DMS153 treated with DMSO at 0.1 percent for 48 hours (cell line): Measurements from ENCODE around the gene FAM83F.

ENCODE experiments used
- DNase-seq: peaks from one replicate; lab custom pipeline; 2025; ENCODE audit not compliant: unreplicated experiment; lab: John Stamatoyannopoulos, UW

FAM83F gene

DNA sequence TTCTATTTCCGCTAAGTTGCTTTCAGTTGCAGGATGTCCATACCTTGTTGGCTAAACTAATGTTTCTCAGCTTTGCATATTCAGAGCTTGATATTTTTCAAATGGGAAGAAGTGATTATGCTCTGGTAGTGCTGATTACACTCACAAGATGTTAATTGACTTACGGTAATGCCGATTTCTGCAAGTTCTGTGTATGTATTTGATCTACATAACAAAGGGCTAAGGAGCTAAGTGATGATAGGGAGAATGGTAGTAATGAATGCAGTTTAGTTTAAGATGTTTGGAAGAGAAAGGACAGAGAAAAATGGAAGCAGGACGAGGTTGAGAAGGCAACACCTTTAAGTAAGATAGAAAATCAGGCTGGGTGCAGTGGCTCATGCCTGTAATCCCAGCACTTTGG, 61.4 kb downstream of the FAM83F start:
- no peak for DNase-seq

DNA sequence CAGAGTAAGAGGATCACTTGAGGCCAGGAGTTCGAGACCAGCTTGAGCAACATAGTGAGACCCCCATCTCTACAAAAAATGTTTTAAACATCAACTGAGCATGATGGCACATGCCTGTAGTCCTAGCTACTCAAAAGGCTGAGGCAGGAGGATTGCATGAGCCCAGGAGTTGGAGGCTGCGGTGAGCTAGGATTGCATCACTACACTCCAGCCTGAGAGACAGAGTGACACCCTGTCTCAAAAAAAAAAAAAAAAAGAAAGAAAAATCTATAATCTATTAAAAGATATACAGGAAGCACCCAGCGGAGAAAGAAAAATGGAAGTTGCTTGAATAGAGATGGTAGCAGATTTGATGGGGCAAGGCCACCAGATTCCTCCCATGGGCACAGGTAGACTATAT, 61.8 kb downstream of the FAM83F start:
- DNase-seq, result no peak

DNA sequence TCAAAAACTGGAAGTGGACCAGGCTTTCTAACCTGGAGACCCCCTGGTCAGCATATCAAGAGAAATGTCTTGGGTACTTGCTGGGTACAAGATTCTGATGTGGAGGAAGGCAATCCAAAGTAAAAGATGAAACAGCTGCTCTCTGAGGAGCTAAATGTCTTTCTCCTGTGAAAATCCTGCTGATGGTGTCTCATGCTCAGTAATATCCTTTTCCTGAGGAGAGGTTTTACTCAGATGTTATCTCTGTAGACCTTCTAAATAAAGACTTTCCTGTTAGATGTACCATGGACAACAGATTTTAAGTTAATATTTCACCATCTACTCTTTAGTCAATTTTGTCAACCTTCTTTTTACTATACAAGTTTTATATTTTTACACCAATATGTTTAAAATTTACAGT, 62.9 kb downstream of the FAM83F start:
- no peak for DNase-seq

DNA sequence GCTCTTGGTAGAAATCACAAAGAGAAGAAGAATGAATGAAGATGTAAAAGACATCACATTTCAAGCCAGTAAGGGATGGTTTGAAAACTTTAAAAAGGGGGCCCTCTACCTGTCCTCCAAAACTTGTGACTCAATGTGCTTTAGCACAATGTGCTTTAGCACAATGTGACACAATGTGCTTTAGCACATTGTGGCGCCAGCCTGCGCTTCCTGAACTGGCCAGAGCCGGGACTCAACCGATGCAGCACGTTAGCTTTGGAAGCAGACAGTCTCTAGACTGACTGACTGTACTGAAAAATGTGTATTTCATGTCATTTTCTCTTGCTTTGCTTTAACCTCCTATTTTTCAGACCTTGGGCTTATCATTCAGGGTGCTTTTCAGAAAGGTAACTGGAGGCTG, 63.5 kb downstream of the FAM83F start:
- DNase-seq, result no peak

DNA sequence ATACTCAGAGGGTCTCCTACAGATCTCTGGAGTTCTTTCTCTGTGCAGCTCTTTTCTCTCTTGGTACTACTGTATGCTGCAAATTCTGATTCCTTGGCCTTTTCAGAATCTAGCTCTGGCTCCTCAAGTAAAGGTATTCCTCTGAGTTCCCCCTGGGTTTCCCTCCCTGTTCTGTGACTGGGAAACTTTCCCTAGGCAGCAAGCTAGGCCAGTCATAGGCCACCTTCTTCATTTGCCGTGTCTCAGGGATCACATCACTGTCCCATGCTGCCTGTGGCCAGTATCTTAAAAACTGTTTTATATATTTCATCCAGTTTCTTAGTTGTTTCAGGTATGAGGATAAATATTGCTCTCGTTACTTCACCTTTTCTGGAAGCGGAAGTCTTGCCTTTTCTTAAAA, 71.2 kb downstream of the FAM83F start:
- DNase-seq, result no peak

DNA sequence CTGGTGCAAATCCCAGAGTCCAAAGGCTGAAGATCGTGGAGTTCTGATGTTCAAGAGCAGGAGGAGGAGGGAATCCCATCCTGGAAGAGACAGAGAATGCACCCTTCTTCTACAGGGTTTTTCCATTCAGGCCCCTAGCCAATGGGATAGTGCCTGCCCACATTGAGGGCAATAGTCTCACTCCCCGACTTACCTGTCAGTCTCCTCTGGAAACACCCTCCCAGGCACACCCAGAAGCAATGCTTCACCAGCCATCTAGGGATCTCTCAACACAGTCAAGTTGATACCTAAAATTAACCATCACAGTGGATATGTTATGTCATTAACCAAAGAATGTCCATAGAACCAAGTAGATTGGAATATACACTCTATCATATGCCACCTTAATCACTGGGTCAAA, 72.9 kb downstream of the FAM83F start:
- DNase-seq, result no peak

DNA sequence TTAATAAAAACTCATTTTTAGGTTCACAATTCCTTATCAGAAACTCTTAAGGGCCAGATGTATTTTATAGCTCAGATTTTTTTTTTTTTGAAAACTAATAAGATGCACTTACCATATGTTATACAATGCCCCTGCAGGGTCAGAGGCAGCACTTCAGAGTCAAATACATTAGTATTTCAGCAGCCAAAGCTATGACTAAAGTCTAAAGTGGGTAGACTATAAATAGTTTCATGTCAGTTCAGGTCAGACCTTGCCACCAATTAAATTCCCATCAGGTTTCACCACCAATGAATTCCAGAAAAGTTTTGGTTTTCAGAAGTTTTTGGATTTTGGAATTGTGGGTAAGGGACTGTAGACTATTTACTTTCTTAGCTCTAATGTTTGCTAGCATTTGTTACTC, 75.9 kb downstream of the FAM83F start:
- DNase-seq, result no peak

DNA sequence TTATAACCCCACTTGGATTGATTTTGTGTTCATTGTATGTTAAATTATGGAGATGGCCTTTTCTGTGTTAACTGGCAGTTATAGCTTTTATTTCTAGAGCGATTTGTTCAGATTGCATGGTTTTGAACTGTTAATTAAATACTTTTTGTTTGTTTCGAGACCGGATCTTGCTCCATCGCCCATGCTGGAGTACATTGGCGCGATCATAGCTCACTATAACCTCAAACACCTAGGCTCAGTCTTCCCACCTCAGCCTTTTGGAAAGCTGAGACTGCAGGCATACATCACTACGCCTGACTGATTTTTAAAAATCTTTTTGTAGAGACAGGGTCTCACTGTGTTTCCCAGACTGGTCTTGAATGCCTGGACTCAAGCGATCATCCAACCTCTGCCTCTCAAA, 77.0 kb downstream of the FAM83F start:
- no peak for DNase-seq

DNA sequence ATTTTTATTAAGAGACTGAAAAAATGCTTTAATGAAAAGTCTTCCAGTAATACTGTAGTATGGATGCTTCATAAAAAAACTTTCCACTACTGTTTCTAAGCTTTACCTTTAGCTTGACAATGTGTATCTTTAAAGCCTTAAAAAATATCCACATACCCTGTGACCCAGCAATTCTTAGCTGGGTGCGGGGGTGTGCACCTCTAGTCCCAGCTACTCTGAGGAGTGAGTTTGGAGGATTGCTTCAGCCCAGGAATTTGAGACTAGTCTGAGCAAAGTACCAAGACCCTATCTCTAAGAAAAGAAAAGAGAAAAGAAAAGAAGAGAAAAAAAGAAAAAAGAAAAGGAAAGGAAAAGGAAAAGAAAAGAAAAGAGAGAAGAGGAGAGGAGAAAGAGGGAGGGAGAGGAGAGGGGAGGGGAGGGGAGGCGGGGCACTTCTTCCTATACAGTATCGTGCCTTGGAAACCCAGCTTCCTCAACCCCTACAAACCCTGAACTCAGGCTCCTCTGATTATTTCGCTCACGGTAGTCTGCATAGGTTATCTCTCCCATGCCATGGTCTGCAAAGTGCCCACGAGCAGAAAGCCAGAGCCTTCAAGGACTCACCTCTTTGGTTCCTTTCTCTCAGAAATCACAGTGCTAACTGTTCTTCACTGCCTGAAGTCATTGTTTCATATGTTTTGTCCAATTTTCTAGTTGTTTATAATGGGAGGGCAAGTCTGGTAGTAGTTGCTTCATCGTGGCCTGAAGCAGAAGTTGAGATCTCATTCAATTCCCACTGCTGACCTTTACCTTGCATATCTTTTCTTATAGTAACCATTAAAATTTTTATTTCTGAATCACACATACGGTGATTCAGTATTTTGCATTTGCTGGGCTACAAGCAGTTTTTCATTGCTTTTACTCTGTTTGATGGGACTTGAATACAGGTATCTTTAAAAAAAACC, 82.2 kb downstream of the FAM83F start:
- DNase-seq, result no peak

DNA sequence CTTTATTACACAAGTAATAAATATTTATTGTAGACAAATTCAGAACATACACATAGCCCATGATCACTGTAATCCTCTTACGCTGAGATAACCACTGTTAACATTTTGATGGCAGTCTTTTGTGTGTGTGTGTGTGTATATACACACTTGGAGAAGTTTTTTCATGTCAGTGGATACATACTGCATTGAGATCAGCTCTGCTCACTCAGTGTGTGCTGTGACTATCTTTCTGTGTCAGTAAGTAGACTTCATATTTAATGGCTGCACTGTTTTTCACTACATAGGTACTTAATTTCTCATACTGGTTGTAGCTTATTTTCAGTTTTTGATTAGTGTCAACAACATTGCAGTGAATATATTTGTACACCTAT, 82.9 kb downstream of the FAM83F start:
- DNase-seq, result no peak

DNA sequence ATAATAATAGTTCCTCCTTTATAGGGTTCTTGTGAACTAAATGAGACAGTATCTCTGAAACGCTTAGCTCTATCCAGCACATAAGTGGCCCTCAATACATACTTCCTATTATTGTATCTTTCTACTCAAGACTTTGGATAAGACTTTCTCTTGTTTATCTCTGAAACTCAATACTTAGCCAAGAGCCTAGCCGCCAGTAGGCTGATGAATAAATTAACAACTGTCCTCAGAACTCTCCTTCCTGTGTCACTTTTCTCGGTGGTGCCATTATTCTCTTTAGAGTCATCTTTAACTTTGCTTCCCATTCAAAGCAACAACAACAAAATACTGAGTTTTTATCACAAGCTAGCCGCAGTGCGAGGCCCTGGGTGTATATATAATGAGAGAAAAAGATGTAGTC, 86.9 kb downstream of the FAM83F start:
- DNase-seq, result no peak

DNA sequence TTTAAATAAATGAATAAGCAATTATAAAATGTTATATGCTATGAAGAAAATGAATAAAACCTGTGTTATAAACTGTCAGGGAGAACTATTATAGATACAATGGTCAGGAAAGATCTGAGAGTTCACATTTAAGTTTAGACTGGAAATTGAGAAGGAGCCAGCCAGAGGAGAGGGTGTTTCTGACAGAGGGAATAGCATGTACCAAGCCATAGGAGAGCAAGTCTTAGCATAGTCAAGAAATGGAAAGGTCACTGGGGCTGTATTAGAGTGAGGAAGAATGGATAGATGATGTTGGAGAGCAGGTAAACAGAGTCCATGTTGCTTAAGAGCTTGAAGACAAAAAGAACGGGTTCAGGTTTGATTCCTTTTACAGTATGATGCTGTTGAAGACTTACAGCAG, 87.4 kb downstream of the FAM83F start:
- DNase-seq, result no peak

DNA sequence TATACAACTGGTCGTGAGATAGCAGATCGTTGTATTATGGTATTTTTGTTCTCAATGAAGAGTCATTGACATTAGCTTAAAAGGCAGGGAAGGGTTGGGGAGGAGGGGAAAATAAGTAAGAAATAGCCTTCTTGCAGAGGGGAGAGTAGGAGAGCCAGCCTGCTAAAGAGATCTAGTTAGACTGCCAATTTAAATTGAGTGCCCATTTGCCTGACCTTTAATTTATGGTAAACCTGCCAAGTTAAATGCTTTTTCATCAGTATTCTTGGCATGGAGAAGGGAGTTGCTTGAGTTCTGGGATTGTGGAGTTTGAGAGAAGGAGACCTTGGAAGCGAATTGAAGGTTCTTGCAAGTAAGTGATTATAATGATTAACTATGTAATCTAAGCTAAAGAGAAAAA, 89.0 kb downstream of the FAM83F start:
- no peak for DNase-seq

DNA sequence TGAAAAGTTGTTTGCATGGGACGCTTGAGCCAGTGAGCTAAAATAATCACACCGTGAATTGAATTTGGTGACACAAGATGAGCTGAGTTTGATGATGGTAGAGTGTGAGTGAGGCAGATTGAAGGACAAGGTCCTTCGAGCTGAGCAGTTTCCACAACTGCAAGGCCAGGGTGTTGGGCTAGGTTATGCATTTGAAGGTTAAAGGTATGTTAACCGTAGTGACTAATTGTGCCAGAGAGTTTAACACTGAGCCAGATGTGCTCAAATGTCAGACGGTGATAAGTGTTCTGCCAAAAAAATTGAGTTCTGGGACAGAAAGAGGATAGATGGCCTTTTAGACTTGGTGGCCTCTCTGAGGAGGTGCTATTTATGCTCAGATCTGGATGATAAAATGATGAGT, 89.5 kb downstream of the FAM83F start:
- DNase-seq, result no peak

DNA sequence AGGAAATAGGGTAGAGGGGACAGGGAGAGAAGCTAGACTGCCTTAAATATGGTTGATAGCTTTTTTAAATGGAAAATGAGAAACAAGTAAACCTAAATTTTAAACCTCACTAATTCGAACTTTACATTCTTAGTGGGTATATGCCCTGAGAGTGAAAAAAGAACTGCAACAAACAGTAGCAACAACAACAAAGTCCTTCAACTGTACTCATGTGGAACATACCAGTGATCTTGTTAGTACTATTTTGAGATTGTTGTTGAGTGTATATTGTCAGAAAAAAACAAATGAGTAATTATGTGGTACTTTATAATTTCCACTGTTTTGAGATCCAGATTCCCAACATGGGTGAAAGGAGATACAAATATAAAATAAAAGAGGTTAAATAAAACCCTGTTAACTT, 94.1 kb downstream of the FAM83F start:
- no peak for DNase-seq
